Neural cell (in vitro differentiated cells): ENCODE measurements around the gene KIF13A. TPM values are rescaled to one million over a fixed set of nuclear protein-coding genes. Genes with fewer than 3 reads are reported as not detected.

Experiments used
- H2AFZ ChIP-seq: fragments of 200-600, 300-800 bp; sonication (generic), shearing (Covaris generic); 2 replicates; pipeline ENCODE4 v1.6.0; 2014; ENCODE audit warnings: low read depth, mild to moderate bottlenecking, antibody characterized with exemption, low read length, moderate library complexity
- H3F3A ChIP-seq: fragments of 200-600 bp; shearing (Covaris generic); 2 replicates; pipeline ENCODE4 v1.6.1; 2016; ENCODE audit warnings: mild to moderate bottlenecking, moderate library complexity, mixed read lengths, antibody characterized with exemption, low read length; ENCODE audit not compliant: insufficient read depth, poor library complexity, severe bottlenecking
- H3K27ac ChIP-seq: fragments of 200-600, 300-800 bp; sonication (generic), shearing (Covaris generic); 2 replicates; pipeline ENCODE4 v1.5.1; 2014; ENCODE audit warnings: mild to moderate bottlenecking, low read length, moderate library complexity
- H3K27me3 ChIP-seq: fragments of 300-800, 200-600 bp; sonication (generic), shearing (Covaris generic); 2 replicates; pipeline ENCODE4 v1.6.0; 2014; ENCODE audit warnings: mild to moderate bottlenecking, low read depth, low read length, moderate library complexity; ENCODE audit not compliant: insufficient read depth
- H3K36me3 ChIP-seq: fragments of 300-800, 200-600 bp; sonication (generic), shearing (Covaris generic); 2 replicates; pipeline ENCODE4 v1.5.1; 2014; ENCODE audit warnings: mild to moderate bottlenecking, antibody characterized with exemption, low read length, moderate library complexity; ENCODE audit not compliant: insufficient read depth
- H3K4me2 ChIP-seq: fragments of 300-800, 200-600 bp; sonication (generic), shearing (Covaris generic); 2 replicates; pipeline ENCODE4 v1.6.0; 2014; ENCODE audit warnings: mild to moderate bottlenecking, low read length
- H3K4me3 ChIP-seq: fragments of 300-800, 200-600 bp; sonication (generic), shearing (Covaris generic); 2 replicates; pipeline ENCODE4 v1.5.1; 2014; ENCODE audit warnings: mild to moderate bottlenecking, low read length, moderate library complexity
- H3K79me2 ChIP-seq: fragments of 200-600 bp; shearing (Covaris generic); replicated peaks from 2 replicates; pipeline ENCODE4 v1.6.0; 2014; ENCODE audit warnings: mild to moderate bottlenecking, low read length, moderate library complexity; ENCODE audit not compliant: insufficient read depth
- H3K9ac ChIP-seq: fragments of 300-800, 200-600 bp; sonication (generic), shearing (Covaris generic); 2 replicates; pipeline ENCODE4 v1.6.1; 2016; ENCODE audit warnings: mild to moderate bottlenecking, low read length, mixed read lengths
- H3K9me2 ChIP-seq: fragments of 200-600 bp; shearing (Covaris generic); 2 replicates; pipeline ENCODE4 v1.6.1; 2016; ENCODE audit warnings: mild to moderate bottlenecking, low read length, mixed read lengths; ENCODE audit not compliant: insufficient read depth
- H3K9me3 ChIP-seq: fragments of 200-600, 300-800 bp; sonication (generic), shearing (Covaris generic); 2 replicates; pipeline ENCODE4 v1.6.1; 2016; ENCODE audit warnings: mild to moderate bottlenecking, mixed run types, low read length, moderate library complexity, mixed read lengths
- H4K20me1 ChIP-seq: fragments of 200-600 bp; shearing (Covaris generic); 2 replicates; pipeline ENCODE4 v1.6.1; 2016; ENCODE audit warnings: mild to moderate bottlenecking, mixed run types; ENCODE audit not compliant: insufficient read depth
- EP300 ChIP-seq: fragments of 450-650 bp; conservative IDR thresholded peaks from 2 replicates; pipeline ENCODE4 v1.6.1; 2014; ENCODE audit warnings: antibody characterized with exemption, mild to moderate bottlenecking, moderate library complexity; ENCODE audit not compliant: poor library complexity, severe bottlenecking
- EZH2 ChIP-seq: fragments of 200-600, 300-800 bp; shearing (Covaris generic), sonication (generic); IDR thresholded peaks from 2 replicates; pipeline ENCODE4 v1.6.1; 2014; ENCODE audit warnings: antibody characterized with exemption, low read length, borderline replicate concordance, mild to moderate bottlenecking; ENCODE audit not compliant: insufficient read depth, poor library complexity, severe bottlenecking
- MXI1 ChIP-seq: fragments of 450-650 bp; conservative IDR thresholded peaks from 2 replicates; pipeline ENCODE4 v1.6.1; 2014; ENCODE audit warnings: antibody characterized with exemption, mild to moderate bottlenecking; ENCODE audit not compliant: poor library complexity, severe bottlenecking
- POLR2AphosphoS5 ChIP-seq: IDR thresholded peaks from 2 replicates; pipeline ENCODE4 v1.6.1; 2012
- RAD21 ChIP-seq: fragments of 450-650 bp; conservative IDR thresholded peaks from 2 replicates; pipeline ENCODE4 v1.6.1; 2014; ENCODE audit warnings: antibody characterized with exemption, mild to moderate bottlenecking, moderate library complexity
- SMC3 ChIP-seq: fragments of 450-650 bp; conservative IDR thresholded peaks from 2 replicates; pipeline ENCODE4 v1.6.1; 2014; ENCODE audit warnings: antibody characterized with exemption, mild to moderate bottlenecking, moderate library complexity; ENCODE audit not compliant: poor library complexity
- TAF1 ChIP-seq: IDR thresholded peaks from 2 replicates; pipeline ENCODE4 v1.6.1; 2012; ENCODE audit warnings: low read depth
- polyA plus RNA-seq: library from polyadenylated mRNA; depleted of rRNA; stranded (reverse); fragments of >200 nt; gene quantifications from 2 replicates; pipeline ENCODE4 v1.2.3, GENCODE V29; 2014
- TF ChIP-seq, protein P1 (sequence below): IDR thresholded peaks from 2 replicates; pipeline ENCODE4 v1.6.1; 2012; ENCODE audit warnings: borderline replicate concordance

Gene KIF13A
- polyA plus RNA-seq, 1 donor from 2014 or later, result 9.4 TPM

DNA sequence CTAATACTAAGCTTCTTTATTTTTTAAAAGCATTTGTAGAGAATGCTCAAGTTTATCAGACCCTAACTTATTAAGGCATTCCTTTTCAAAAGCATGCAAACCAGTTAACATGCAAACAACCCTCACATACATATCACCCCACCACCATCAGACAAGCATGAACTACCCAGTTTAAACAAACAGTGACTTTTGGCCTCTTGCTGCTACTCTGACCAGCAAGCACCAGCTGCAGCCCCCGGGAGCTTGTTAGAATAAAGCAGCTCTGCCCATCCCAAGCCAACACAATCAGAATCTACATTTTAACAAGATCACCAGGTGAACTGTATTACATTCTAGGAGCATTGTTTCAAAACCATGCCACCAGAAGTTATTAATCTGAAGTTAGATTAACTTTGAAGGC lies 274.9 kb downstream of the KIF13A start:
- Histone ChIP-seq H3K27ac (no peak overlapping the region), H3K9me2 (no peaks in the 10 kb centered on the region), H3F3A (no peaks in the 10 kb centered on the region), H3K4me3 (no peak overlapping the region), H4K20me1 (no peaks in the 10 kb centered on the region), H3K4me2 (no peak overlapping the region), H3K9ac (no peak overlapping the region), H3K9me3 (no peaks in the 10 kb centered on the region), H3K36me3 (no peaks in the 10 kb centered on the region), H2AFZ (no peak overlapping the region), H3K27me3 (no peaks in the 10 kb centered on the region), H3K79me2 (no peaks in the 10 kb centered on the region)
- TF ChIP-seq TAF1, result no peak
- TF ChIP-seq POLR2AphosphoS5, result no peak
- no peak for TF ChIP-seq MXI1
- no peak for TF ChIP-seq RAD21
- TF ChIP-seq, protein P1, sequence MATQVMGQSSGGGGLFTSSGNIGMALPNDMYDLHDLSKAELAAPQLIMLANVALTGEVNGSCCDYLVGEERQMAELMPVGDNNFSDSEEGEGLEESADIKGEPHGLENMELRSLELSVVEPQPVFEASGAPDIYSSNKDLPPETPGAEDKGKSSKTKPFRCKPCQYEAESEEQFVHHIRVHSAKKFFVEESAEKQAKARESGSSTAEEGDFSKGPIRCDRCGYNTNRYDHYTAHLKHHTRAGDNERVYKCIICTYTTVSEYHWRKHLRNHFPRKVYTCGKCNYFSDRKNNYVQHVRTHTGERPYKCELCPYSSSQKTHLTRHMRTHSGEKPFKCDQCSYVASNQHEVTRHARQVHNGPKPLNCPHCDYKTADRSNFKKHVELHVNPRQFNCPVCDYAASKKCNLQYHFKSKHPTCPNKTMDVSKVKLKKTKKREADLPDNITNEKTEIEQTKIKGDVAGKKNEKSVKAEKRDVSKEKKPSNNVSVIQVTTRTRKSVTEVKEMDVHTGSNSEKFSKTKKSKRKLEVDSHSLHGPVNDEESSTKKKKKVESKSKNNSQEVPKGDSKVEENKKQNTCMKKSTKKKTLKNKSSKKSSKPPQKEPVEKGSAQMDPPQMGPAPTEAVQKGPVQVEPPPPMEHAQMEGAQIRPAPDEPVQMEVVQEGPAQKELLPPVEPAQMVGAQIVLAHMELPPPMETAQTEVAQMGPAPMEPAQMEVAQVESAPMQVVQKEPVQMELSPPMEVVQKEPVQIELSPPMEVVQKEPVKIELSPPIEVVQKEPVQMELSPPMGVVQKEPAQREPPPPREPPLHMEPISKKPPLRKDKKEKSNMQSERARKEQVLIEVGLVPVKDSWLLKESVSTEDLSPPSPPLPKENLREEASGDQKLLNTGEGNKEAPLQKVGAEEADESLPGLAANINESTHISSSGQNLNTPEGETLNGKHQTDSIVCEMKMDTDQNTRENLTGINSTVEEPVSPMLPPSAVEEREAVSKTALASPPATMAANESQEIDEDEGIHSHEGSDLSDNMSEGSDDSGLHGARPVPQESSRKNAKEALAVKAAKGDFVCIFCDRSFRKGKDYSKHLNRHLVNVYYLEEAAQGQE, result no peak
- TF ChIP-seq SMC3, result no peak
- TF ChIP-seq EZH2, result no peak

DNA sequence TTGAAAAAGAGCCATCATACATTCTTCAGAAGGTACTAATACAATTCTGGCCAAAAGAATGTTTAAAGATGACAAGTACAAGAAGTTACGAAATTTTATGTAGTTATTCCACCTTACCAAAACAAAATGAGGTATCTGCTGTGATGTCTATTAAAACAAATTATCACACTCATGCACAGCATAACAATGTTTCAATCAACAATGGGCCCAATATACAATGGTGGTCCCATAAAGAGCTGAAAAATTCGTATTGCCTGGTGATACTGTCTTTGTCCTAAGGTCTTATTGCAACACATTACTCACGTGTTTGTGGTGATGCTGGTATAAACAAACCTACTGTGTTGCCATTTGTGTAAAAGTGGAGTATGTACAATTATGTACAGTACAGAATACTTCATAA lies 277.1 kb downstream of the KIF13A start:
- no peaks in the 10 kb centered on the region for H3K9me2 ChIP-seq
- H2AFZ ChIP-seq, result no peak overlapping the region
- H3F3A ChIP-seq, result no peaks in the 10 kb centered on the region
- H3K27ac ChIP-seq, result no peak overlapping the region
- H3K27me3 ChIP-seq, result no peaks in the 10 kb centered on the region
- no peak overlapping the region for H3K9ac ChIP-seq
- H4K20me1 ChIP-seq, result no peaks in the 10 kb centered on the region
- H3K9me3 ChIP-seq, result no peaks in the 10 kb centered on the region
- H3K36me3 ChIP-seq, result no peaks in the 10 kb centered on the region
- H3K4me3 ChIP-seq, result no peak overlapping the region
- H3K4me2 ChIP-seq, result no peak overlapping the region
- peaks cover 7% of the 10 kb centered on the region for H3K79me2 ChIP-seq
- TF ChIP-seq EP300 (no peak), POLR2AphosphoS5 (no peak), RAD21 (no peak), SMC3 (no peak)
- TF ChIP-seq, protein P1, result no peak
